Measurements from ENCODE around the gene LPP. TPM values are rescaled to one million over a fixed set of nuclear protein-coding genes. Genes with fewer than 3 reads are reported as not detected.

Gene LPP
- total and polyA plus RNA-seq, 2 of the 4 experiments (the other 2 are of a cell fraction): 16.0 to 130 TPM

DNA sequence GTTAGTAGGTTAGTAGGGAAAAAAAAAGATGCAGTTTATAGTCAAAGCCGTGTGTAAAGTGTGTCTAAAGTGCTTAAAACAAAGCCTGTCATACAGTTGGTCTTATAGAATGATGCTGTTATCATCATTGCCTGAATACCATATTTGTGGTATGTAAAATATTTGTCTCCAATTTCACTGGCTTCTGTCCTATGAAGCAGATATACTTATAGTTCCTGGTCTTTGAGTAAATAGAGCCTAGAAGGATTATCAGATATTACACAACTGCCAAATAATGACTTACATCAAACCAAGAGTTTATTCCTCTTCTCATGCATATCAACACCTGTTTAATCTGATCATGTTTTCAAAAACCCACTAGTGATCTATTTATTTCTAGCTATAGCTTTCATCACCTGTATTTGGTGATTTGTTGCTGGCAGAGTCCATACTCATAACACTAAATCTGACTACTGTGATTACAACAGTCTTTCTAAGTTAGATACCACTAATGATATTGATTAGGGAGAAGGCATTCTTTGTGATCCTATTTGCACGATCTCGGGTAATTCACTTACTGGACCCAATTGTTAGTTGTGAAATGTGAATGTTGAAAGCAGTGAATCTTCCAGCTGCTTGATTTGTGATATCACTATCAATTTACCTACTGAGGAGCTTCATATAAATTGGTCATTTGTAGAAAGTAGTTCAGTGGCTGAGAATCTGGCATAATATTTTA, 413.7 kb downstream of the LPP start:
- Histone ChIP-seq H3K9me3 (ENCODE audit: control insufficient read depth, insufficient read depth, low read length) (no peaks in the 10 kb centered on the region), H3K4me3 (ENCODE audit: insufficient read depth, low read depth, low read length) (no peak overlapping the region), H2BK20ac (ENCODE audit: low read depth, low read length) (no peak overlapping the region), H3K79me1 (ENCODE audit: low read depth in 1 of 2, low read length in 2 of 2) (peaks cover 31 to 64% of the 10 kb centered on the region in 2 experiments), H2BK5ac (ENCODE audit: low read depth, low read length, poor library complexity, severe bottlenecking) (no peak overlapping the region), H3K27ac (ENCODE audit: insufficient read depth, low read length) (no peak overlapping the region), H3K18ac (ENCODE audit: low read depth, low read length) (no peak overlapping the region), H2AK5ac (ENCODE audit: low read depth, low read length) (no peak overlapping the region), H3K4me2 (ENCODE audit: low read depth, low read length) (no peak overlapping the region), H2AK9ac (replicated peaks; ENCODE audit: low read depth, low read length, poor library complexity) (no peak overlapping the region), H2BK15ac (ENCODE audit: low read depth, low read length) (no peak overlapping the region), H3K36me3 (ENCODE audit: control insufficient read depth, insufficient read depth, low read length) (no peaks in the 10 kb centered on the region), H3K4me1 (ENCODE audit: control insufficient read depth, insufficient read depth, low read length) (peaks cover 9% of the 10 kb centered on the region), H3K4ac (ENCODE audit: low read depth, low read length) (no peak overlapping the region), H4K20me1 (ENCODE audit: insufficient read depth, low read length) (peaks cover 22% of the 10 kb centered on the region; the same call in 1 of the 2 replicates), H2AFZ (replicated peaks; ENCODE audit: low read length, poor library complexity) (no peak overlapping the region), H3K56ac (ENCODE audit: extremely low read depth, insufficient read depth, low read length) (no peak overlapping the region), H4K8ac (ENCODE audit: low read depth in 2 of 2, low read length in 2 of 2) (no peak overlapping the region), H3K9ac (ENCODE audit: low read depth, low read length) (no peak overlapping the region), H3K14ac (replicated peaks; ENCODE audit: low read depth, low read length) (no peak overlapping the region), H3K27me3 (ENCODE audit: control insufficient read depth, insufficient read depth, low read length) (no peaks in the 10 kb centered on the region), H3K9me1 (ENCODE audit: insufficient read depth, low read length) (peaks cover 16% of the 10 kb centered on the region), H4K91ac (ENCODE audit: insufficient read depth, low read depth, low read length) (no peak overlapping the region), H3K23ac (ENCODE audit: low read depth, low read length) (no peak overlapping the region), H4K5ac (ENCODE audit: low read depth, low read length) (no peak overlapping the region), H2BK120ac (ENCODE audit: low read depth, low read length) (no peak overlapping the region)
- ChIA-PET POLR2A (ENCODE audit: unreplicated experiment) (no interaction called here), CTCF (no interaction called here)
- WGBS, 2 experiments (ENCODE audit: extremely low coverage in 2 of 2, insufficient read length in 1 of 2): no CpG with 5 or more reads among the region's 3 CpGs
- in situ Hi-C loops (cut with MboI; ENCODE audit: low sequenced_read_pairs): no loop called here
- peak; percentile 73 for ATAC-seq (ENCODE audit: low read depth)
- TF ChIP-seq CEBPB (IDR thresholded peaks at IDR 0.05; ENCODE audit: low read depth, low read length) (peak; percentile 40), RAD21 (IDR thresholded peaks at IDR 0.05; ENCODE audit: low read length) (no peak)
- intact Hi-C loops (cut with micrococcal nuclease): no loop called here
- DNase-seq: peak; percentile 70
- dilution Hi-C loops (cut with HindIII; ENCODE audit: low sequenced_read_pairs, unreplicated experiment): no loop called here
- BruUV-seq (replicated peaks): no TSS peak
